ENCODE results near the gene EIF4EBP3.

DNA sequence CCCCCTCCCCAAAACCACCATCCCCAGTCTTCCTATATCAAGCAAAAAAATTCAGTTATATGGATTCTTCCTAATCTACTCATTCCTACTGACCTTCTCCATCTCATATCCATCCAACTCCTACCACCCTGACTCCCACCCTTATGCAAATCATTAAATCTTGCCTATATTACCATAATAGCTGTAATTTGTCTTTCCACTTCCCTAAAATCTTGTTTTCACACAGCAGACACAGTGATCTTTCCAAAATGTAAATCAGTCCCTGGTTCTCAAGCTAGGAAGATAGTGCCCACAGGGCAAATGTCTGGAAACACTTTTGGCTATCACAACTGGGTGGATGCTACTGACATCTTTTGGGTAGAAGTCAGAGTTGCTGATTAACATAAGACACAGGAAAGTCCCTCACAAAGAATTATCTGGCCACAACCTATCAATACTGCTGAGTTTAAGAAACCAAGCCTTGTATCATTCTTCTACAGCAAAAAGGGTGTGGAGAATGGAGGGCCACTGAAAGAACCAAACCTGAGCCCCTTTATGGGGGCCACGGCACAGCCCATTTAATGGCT, 8.4 kb downstream of the EIF4EBP3 start:
- TF ChIP-seq, protein P1, sequence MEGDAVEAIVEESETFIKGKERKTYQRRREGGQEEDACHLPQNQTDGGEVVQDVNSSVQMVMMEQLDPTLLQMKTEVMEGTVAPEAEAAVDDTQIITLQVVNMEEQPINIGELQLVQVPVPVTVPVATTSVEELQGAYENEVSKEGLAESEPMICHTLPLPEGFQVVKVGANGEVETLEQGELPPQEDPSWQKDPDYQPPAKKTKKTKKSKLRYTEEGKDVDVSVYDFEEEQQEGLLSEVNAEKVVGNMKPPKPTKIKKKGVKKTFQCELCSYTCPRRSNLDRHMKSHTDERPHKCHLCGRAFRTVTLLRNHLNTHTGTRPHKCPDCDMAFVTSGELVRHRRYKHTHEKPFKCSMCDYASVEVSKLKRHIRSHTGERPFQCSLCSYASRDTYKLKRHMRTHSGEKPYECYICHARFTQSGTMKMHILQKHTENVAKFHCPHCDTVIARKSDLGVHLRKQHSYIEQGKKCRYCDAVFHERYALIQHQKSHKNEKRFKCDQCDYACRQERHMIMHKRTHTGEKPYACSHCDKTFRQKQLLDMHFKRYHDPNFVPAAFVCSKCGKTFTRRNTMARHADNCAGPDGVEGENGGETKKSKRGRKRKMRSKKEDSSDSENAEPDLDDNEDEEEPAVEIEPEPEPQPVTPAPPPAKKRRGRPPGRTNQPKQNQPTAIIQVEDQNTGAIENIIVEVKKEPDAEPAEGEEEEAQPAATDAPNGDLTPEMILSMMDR (IDR thresholded peaks at IDR 0.05) = no peak
- no peak for TF ChIP-seq POLR2A (IDR thresholded peaks at IDR 0.05; ENCODE audit: low read depth)
- TF ChIP-seq POLR2AphosphoS5 (IDR thresholded peaks at IDR 0.05) = no peak
